ENCODE results near the gene PPME1. TPM values are rescaled to one million over a fixed set of nuclear protein-coding genes. Genes with fewer than 3 reads are reported as not detected.

Gene PPME1
- total RNA-seq, 6 experiments from 2014 or later = 49.5 to 107 (median 56.9) TPM

DNA sequence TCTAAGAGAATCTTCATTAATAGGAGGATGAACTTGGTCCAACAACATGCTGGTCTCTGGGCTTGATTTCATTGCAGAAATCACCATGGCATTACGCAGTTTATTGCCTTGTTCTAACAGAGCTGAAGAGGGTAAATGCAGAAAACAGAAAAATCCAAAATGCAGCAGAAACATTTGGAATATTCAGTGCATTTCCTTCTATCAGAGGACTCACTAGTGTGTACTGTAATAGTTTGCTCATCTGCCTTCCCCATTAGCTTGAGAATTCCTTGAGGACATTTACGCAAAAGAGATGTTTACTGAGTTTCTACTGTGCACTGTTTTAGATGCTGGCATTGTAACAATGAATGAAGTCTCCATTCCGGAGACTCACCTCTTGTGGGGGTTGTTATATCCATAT lies 37.7 kb upstream of the PPME1 start:
- no peak for DNase-seq
- Mint-ChIP-seq H3K9me3 (no peaks in the 10 kb centered on the region; the same call in 1 of the 2 replicates), H3K36me3 (ENCODE audit: low read depth) (peaks cover 44% of the 10 kb centered on the region), H3K4me3 (no peak overlapping the region), H3K27ac (peak overlapping the region; percentile 51; the same call in 1 of the 2 replicates), H3K4me1 (ENCODE audit: low read depth) (peaks cover 53% of the 10 kb centered on the region), H3K27me3 (ENCODE audit: insufficient read depth) (no peaks in the 10 kb centered on the region; the same call in 1 of the 2 replicates)
- TF ChIP-seq, protein P1, sequence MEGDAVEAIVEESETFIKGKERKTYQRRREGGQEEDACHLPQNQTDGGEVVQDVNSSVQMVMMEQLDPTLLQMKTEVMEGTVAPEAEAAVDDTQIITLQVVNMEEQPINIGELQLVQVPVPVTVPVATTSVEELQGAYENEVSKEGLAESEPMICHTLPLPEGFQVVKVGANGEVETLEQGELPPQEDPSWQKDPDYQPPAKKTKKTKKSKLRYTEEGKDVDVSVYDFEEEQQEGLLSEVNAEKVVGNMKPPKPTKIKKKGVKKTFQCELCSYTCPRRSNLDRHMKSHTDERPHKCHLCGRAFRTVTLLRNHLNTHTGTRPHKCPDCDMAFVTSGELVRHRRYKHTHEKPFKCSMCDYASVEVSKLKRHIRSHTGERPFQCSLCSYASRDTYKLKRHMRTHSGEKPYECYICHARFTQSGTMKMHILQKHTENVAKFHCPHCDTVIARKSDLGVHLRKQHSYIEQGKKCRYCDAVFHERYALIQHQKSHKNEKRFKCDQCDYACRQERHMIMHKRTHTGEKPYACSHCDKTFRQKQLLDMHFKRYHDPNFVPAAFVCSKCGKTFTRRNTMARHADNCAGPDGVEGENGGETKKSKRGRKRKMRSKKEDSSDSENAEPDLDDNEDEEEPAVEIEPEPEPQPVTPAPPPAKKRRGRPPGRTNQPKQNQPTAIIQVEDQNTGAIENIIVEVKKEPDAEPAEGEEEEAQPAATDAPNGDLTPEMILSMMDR (IDR thresholded peaks at IDR 0.05) = no peak

DNA sequence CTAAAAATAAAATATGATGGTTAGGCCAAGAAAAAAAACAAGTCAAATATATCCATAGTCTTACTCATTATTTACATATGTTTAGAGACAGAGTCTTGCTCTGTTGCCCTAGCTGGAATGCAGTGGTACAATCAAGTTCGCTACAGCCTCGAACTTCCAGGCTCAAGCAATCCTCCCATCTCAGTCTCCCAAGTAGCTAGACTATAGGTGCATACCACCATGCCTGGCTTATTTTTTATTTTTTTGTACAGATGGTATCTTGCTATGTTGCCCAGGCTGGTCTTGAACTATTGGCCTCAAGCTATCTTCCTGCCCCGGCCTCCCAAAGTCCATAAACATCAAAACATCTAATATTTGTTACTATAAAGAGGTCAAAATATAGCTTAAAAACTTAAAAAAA lies 36.4 kb upstream of the PPME1 start:
- H3K9me3 Mint-ChIP-seq = no peaks in the 10 kb centered on the region; the same call in 1 of the 2 replicates
- no peak for DNase-seq
- H3K27me3 Mint-ChIP-seq (ENCODE audit: insufficient read depth) = no peaks in the 10 kb centered on the region; the same call in 1 of the 2 replicates
- H3K4me1 Mint-ChIP-seq (ENCODE audit: low read depth) = peaks cover 65% of the 10 kb centered on the region
- peak overlapping the region; percentile 24; the same call in 1 of the 2 replicates for H3K4me3 Mint-ChIP-seq
- TF ChIP-seq, protein P1 (IDR thresholded peaks at IDR 0.05) = no peak
- H3K27ac Mint-ChIP-seq = peak overlapping the region; percentile 81
- peaks cover 47% of the 10 kb centered on the region for H3K36me3 Mint-ChIP-seq (ENCODE audit: low read depth)

DNA sequence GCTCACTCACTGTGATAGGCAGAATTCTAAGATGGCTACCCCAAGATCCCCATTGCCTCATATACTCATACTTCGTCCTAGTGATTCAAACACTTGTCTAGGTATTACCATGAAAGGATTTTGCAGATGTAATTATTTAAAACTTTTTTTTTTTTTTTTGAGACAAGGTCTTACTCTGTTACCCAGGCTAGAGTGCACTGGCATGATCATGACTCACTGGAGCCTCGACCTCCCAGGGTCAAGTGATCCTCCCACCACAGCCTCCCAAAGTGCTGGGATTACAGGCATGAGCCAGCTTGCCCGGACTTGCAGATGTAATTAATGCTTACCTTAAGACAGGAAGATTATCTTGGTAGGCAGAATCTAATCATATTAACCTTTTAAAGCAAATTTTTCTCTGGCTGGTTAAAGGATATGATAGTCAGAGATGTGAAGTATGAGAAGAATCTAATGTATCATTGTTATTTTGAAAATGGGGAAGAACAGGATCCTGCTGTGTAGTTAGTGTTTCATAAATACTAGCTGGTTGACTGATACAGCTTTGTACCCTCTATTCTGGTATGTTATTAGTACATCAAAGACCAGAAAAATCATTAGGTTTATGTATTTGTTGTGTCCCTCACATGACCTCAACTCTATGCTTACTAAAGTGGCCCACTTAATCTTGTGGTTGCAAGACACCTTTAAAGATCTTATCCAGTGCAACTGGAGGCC lies 35.8 kb upstream of the PPME1 start:
- DNase-seq = peak; percentile 24

DNA sequence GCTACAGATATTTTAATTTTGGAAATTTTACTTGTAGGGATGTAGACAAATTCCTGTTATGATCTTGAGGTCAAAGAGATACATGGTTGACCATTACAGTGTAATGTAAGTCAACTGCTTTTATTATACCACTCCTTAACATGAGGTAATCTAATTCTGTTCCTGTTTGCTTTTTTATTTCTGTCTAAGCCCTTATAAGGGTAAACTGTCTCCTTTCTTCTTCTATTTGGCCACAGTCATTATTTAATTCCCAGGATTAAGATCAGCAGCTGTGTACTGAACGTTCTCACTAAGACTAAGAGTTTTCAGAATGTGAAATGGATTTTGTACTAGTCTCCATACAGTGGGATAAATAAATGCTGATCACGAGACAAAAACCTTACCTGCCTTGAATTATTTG lies 33.1 kb upstream of the PPME1 start:
- Mint-ChIP-seq H3K4me3 (peak overlapping the region; percentile 62), H3K9me3 (no peaks in the 10 kb centered on the region), H3K36me3 (ENCODE audit: low read depth) (peaks cover 42% of the 10 kb centered on the region), H3K27ac (peak overlapping the region; percentile 86), H3K4me1 (ENCODE audit: low read depth) (peaks cover 89% of the 10 kb centered on the region), H3K27me3 (ENCODE audit: insufficient read depth) (no peaks in the 10 kb centered on the region; the same call in 1 of the 2 replicates)
- peak; percentile 18 for DNase-seq
- TF ChIP-seq, protein P1 (IDR thresholded peaks at IDR 0.05) = no peak

More for the DNA sequence above, 35.8 kb upstream of the PPME1 start:
- peaks cover 71% of the 10 kb centered on the region for H3K4me1 Mint-ChIP-seq (ENCODE audit: low read depth)
- H3K9me3 Mint-ChIP-seq = no peaks in the 10 kb centered on the region; the same call in 1 of the 2 replicates
- TF ChIP-seq, protein P1 (IDR thresholded peaks at IDR 0.05) = no peak
- no peaks in the 10 kb centered on the region; the same call in 1 of the 2 replicates for H3K27me3 Mint-ChIP-seq (ENCODE audit: insufficient read depth)
- H3K4me3 Mint-ChIP-seq = peak overlapping the region; percentile 32; the same call in 1 of the 2 replicates
- peaks cover 50% of the 10 kb centered on the region for H3K36me3 Mint-ChIP-seq (ENCODE audit: low read depth)
- H3K27ac Mint-ChIP-seq = peak overlapping the region; percentile 81

DNA sequence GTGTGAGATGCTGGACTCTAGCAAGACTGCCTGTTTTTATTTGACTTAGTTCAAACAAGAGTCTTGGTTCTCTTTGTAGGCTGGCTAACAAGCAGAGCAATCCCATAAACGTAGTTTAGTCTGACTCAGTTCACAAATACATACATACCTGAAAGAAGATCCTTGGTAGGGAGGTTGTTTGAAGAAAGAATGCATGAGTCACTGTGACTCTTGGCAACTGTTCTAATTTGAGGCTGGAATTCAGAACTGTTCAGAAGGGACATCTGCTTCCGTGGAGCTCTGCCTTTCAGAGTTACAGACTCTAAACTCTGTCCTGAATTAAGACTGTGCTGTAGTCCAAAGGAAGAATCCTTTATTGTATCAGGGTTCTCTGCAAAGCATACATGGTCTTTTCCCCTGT lies 32.5 kb upstream of the PPME1 start:
- Mint-ChIP-seq H3K4me1 (ENCODE audit: low read depth) (peaks cover 86% of the 10 kb centered on the region), H3K9me3 (no peaks in the 10 kb centered on the region), H3K36me3 (ENCODE audit: low read depth) (peaks cover 40% of the 10 kb centered on the region), H3K27me3 (ENCODE audit: insufficient read depth) (no peaks in the 10 kb centered on the region; the same call in 1 of the 2 replicates), H3K27ac (peak overlapping the region; percentile 86), H3K4me3 (peak overlapping the region; percentile 62)
- peak; percentile 95 for DNase-seq
- TF ChIP-seq, protein P1 (IDR thresholded peaks at IDR 0.05) = no peak

All from HFFc6 (cell line).